ENCODE measurements around the gene PRUNE2.

PRUNE2 gene

DNA sequence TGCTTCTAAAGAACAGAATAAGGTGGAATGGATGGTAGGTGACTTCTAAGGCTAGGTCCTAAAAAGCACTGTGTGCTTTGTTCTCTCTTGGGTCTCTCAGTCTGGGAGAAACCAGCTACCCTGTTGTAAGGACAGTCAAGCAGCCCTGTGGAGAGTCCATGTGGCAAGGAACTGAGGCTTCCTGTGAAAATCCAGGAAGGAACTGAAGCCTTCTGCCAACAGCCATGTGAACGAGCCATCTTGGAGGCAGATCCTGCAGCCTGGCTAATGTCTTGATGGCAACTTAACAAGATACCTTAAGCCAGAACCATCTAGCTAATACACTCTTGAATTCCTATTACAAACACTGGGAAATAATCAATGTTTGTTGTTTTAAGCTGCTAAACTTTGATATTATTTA, 241.8 kb downstream of the PRUNE2 start:
- no peak for DNase-seq

- no peak for DNase-seq
Observed at GRCh38 chr9:76662476-76663281, 243.2 kb downstream of the PRUNE2 start.

DNA sequence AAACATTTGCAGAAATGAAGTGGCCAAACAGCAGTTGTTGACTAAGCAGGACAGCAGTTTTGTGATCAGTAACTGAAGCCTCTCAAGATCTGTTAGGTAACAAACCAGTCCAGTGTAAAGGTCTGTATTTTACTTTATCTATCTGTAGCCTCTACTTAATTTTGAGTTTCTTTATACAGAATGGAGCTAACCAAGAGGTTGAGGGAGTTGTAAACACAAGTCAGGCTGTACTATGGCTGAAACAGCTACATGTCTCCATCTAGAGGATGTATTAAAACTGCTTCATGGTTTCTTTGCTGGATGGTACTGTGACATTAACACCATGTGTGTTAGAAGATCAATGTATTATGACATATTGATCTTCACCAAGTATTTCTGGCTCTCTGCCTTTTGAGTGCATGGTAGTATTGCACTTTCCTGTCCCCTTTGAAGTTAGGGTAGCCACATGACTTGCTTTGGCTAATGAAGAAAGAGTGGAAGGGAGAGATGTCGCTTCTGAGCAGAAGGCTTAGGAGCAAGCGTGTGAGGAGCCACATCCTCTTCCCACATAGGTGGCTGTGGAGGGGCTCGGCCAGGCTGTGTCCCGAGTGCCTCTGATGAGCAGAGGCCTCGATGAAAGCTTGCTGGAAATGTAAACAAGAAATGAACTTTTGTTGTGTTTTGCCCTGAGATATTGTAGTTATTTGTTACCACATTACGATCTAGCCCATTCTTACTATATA, 247.2 kb downstream of the PRUNE2 start:
- DNase-seq: peak in 1 of 58 donors; percentile 16

DNA sequence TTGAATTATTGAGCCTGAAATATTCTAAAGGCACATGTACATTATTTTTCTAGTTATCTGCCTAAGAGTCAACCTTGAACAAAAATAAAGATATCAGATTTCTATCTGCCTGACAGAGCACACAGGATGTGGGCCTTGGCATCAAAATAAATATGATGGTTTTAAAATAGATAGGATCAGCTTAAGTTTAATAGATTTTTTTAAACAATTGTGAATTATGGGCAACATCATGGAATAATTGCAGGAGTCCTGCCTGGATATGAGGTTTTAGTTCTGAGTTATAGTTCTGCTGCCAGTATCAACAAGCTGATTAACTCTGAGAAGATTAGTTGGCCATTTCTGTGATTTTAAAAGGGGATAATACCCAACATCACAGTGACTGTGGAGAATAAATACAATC, 248.6 kb downstream of the PRUNE2 start:
- no peak for DNase-seq

- no peak for DNase-seq
Observed at GRCh38 chr9:76655971-76656370, 249.9 kb downstream of the PRUNE2 start.

DNA sequence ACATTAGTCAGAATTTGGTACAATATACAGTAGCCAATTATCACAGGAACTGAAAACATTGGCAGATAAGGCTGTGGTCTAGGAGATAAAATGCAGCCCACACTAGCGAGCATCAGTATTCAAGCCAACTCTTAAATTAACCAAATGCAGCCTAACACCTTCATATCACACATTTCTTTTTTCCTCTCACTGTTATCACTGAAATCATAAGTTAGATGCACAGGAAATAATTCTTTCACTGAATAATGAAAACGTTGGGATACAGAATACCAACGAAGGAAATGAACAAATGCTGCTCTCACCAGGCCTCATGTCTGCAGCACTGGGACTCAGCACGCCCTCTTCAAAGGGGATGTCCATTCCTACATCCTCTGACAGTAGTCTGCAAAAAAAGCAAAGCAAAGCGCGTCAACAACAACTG, 250.8 kb downstream of the PRUNE2 start:
- DNase-seq: peak in 3 of 58 donors; percentile 5 to 17 (median 7)

DNA sequence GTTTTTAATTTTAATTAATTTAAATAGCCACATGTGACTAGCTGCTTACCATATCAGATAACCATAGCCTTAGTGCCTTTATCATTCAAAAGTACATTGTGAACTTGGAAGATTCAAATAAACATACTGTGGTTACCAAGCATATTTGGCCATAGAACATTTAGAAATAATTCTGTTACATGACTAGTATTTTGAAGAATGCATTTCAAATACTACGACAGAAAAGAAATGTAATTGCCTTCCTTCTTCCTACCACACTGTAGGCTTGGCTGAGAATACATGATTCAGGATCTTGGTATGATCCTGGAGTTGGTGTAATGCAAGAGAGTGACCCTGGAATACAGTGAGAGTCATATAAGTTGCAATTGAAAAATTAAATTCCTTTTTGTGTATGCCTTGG, 251.3 kb downstream of the PRUNE2 start:
- no peak for DNase-seq

GRCh38 chr9:76654051-76654461, 251.9 kb downstream of the PRUNE2 start:
- DNase-seq: no peak

- no peak for DNase-seq
Observed at GRCh38 chr9:76652894-76653293, 253.0 kb downstream of the PRUNE2 start.

DNA sequence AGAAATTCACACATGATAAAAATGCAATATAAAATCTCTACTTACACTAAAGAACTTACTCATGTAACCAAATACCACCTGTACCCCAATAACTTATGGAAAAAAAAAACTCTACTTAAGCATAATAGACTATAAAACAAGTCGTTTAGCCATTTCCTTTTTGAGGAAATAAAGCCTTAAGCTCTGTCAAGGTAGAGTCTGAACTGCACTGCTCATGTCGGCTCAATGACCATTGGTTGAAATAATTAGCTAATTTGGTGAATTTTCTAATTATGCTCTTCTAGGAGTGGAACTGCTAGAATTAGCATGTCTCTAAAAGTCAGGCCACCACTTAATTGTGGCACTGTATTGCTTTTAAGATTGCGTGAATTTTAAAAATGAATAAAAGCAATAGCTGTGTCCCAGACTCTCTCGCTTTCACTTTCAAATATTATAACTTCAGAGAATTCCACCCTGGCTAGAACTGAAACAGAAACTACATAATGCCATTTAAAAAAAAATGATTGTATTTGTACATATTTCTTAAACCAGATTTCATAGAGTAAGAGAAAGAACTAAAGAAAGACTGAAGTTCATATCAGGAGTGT, 254.7 kb downstream of the PRUNE2 start:
- DNase-seq: no peak

GRCh38 chr9:76650692-76651091, 255.2 kb downstream of the PRUNE2 start:
- no peak for DNase-seq

DNA sequence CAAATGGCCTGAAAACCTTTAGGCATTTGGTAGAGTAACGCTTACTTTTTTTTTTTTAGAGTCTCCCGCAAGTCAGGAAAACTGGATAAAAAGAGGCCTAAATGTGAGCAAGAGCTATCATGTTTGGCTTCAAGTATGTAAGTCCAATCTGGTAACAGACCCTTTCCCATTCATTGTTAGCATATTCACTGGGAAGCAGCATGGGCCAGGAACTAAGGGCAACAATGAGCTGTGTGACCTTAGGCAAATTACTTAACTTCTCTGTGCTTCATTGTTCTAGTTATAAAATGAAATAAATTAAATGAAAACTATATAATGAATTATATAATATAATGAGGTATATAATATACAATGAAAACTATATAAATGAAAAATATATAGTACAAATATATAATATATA, 256.0 kb downstream of the PRUNE2 start:
- DNase-seq: no peak

- peak in 24 of 58 donors; percentile 2 to 48 (median 20) for DNase-seq
Observed at GRCh38 chr9:76646249-76646648, 259.7 kb downstream of the PRUNE2 start.

DNA sequence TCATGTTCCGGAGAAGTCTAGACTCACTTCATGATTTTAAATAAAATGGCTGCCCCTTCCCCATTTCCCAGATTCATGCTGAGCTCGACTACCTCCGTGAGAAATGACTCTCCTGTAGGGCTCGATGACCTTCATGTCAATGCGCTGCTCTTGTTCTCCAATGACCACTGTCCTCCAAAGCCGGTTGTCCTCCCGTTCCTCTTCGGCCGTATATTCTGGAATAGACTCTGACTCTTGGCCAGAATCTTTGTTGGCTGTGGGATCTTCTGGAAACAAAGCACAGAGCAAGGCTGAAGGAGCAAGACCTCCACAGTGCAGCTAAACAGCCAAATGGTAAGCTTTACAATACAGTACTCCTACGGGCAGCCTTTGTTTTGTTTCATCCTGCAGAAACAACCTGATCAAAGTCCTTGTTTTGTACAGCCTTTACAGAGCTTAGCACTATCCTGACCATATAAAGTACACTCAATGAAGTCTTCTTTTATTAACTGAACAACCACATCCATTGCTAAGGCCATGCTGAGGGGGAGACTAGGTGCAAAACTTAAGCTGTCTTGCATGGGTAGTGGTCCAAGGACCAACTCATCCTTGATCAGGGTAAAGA, 261.2 kb downstream of the PRUNE2 start:
- DNase-seq: no peak

GRCh38 chr9:76644171-76644570, 261.7 kb downstream of the PRUNE2 start:
- DNase-seq: no peak

GRCh38 chr9:76643399-76644117, 262.4 kb downstream of the PRUNE2 start:
- DNase-seq: no peak

DNA sequence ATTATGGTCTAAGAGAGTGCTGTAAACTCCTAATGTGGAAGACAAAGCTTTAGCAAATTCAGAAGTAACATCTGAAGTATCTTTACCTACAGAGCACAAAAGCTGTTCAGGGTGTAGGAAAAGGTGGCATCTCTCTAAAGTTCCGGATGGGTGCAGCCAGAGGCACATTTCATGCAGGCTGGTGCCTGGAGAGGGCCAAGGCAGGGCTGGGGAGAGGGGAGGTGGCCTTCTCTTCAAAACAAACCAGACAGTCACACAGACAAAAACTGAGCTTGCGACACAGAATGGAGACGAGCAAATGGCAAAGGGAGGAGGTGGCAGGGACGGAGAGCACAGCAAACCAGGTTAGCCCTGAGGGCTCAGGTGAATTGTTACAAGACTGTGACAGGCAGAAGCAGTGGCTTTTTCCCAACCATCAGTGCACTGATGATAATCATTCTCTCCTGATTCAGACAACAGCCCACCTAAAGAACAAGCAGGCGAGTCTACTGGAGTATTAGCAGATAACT, 263.2 kb downstream of the PRUNE2 start:
- DNase-seq: no peak

GRCh38 chr9:76642074-76642473, 263.8 kb downstream of the PRUNE2 start:
- no peak for DNase-seq

DNA sequence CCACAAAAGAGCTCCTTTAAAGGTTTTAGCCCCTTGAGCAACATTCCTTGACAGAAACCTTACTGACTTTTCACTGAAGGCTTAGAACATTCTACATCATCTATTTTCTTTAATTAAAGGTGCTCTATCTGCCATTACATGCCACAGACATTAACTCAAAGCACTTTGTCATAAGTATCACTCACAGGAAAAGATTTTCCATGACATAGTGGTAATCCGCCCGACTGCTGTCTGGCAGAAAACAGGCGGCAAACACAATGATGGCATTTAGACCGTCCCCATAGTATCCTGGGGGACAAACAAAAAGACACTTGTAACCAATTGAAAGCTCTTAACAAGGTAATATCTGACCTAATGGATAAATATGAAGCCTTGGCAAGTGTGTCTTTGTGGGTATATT, 267.9 kb downstream of the PRUNE2 start:
- no peak for DNase-seq

- DNase-seq: no peak
Observed at GRCh38 chr9:76637416-76637815, 268.5 kb downstream of the PRUNE2 start.

Data from anterior cingulate cortex (tissue), 58 donors.